ENCODE results near the gene TRPV4. TPM values are rescaled to one million over a fixed set of nuclear protein-coding genes. Genes with fewer than 3 reads are reported as not detected.

TRPV4 gene
- polyA plus RNA-seq, 1 of the 3 experiments (the other 2 are of a cell fraction) = 5.2 TPM

DNA sequence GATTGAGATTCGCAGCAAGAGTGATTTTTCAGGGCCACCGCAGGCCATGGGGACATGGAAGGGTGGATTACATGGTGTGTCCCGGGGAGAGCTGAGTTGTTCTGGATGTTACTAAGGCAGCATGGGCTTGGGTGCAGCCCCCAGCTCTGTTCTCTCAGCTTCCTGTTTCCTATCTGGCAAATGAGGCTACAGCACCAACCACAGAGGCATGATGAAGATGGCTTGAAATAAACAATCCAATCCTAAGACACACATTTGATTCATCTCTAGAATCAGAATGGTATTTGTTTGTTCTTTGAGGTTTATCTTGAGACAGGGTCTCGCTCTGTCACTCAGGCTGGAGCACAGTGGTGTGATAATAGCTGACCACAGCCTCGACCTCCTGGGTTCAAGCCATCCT lies 25.6 kb upstream of the TRPV4 start:
- H3K27ac ChIP-seq (ENCODE audit: low read depth in 2 of 2, low read length in 1 of 2) = no peak overlapping the region
- TF ChIP-seq, protein P1, sequence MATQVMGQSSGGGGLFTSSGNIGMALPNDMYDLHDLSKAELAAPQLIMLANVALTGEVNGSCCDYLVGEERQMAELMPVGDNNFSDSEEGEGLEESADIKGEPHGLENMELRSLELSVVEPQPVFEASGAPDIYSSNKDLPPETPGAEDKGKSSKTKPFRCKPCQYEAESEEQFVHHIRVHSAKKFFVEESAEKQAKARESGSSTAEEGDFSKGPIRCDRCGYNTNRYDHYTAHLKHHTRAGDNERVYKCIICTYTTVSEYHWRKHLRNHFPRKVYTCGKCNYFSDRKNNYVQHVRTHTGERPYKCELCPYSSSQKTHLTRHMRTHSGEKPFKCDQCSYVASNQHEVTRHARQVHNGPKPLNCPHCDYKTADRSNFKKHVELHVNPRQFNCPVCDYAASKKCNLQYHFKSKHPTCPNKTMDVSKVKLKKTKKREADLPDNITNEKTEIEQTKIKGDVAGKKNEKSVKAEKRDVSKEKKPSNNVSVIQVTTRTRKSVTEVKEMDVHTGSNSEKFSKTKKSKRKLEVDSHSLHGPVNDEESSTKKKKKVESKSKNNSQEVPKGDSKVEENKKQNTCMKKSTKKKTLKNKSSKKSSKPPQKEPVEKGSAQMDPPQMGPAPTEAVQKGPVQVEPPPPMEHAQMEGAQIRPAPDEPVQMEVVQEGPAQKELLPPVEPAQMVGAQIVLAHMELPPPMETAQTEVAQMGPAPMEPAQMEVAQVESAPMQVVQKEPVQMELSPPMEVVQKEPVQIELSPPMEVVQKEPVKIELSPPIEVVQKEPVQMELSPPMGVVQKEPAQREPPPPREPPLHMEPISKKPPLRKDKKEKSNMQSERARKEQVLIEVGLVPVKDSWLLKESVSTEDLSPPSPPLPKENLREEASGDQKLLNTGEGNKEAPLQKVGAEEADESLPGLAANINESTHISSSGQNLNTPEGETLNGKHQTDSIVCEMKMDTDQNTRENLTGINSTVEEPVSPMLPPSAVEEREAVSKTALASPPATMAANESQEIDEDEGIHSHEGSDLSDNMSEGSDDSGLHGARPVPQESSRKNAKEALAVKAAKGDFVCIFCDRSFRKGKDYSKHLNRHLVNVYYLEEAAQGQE (IDR thresholded peaks at IDR 0.05; ENCODE audit: low read depth, low read length) = no peak
- TF ChIP-seq, protein P2, sequence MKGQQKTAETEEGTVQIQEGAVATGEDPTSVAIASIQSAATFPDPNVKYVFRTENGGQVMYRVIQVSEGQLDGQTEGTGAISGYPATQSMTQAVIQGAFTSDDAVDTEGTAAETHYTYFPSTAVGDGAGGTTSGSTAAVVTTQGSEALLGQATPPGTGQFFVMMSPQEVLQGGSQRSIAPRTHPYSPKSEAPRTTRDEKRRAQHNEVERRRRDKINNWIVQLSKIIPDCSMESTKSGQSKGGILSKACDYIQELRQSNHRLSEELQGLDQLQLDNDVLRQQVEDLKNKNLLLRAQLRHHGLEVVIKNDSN (IDR thresholded peaks at IDR 0.05; ENCODE audit: borderline replicate concordance, low read depth) = no peak
- TF ChIP-seq NRF1 (IDR thresholded peaks at IDR 0.05; ENCODE audit: low read depth, low read length) = no peak
- no peak for TF ChIP-seq SMC3 (IDR thresholded peaks at IDR 0.05; ENCODE audit: low read depth, low read length)
- TF ChIP-seq, protein P3, sequence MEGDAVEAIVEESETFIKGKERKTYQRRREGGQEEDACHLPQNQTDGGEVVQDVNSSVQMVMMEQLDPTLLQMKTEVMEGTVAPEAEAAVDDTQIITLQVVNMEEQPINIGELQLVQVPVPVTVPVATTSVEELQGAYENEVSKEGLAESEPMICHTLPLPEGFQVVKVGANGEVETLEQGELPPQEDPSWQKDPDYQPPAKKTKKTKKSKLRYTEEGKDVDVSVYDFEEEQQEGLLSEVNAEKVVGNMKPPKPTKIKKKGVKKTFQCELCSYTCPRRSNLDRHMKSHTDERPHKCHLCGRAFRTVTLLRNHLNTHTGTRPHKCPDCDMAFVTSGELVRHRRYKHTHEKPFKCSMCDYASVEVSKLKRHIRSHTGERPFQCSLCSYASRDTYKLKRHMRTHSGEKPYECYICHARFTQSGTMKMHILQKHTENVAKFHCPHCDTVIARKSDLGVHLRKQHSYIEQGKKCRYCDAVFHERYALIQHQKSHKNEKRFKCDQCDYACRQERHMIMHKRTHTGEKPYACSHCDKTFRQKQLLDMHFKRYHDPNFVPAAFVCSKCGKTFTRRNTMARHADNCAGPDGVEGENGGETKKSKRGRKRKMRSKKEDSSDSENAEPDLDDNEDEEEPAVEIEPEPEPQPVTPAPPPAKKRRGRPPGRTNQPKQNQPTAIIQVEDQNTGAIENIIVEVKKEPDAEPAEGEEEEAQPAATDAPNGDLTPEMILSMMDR (IDR thresholded peaks at IDR 0.05) = no peak
- no peaks in the 10 kb centered on the region for H3K27me3 ChIP-seq (ENCODE audit: insufficient read depth)
- WGBS (ENCODE audit: low lambda C conversion rate) = 94% methylated on average over 5 of the region's 5 CpGs
- H3K9me3 ChIP-seq = no peaks in the 10 kb centered on the region
- H2AFZ ChIP-seq (ENCODE audit: low read depth) = no peak overlapping the region
- no peak overlapping the region for H3K9ac ChIP-seq
- no peaks in the 10 kb centered on the region for H4K20me1 ChIP-seq (ENCODE audit: insufficient read depth)
- no peaks in the 10 kb centered on the region for H3K4me1 ChIP-seq (ENCODE audit: control insufficient read depth in 1 of 2, insufficient read depth in 2 of 2, low read depth in 1 of 2, low read length in 1 of 2)
- DNase-seq = no peak
- ChIA-PET POLR2A (no interaction called here), CTCF (interaction anchor here (1.0 to 4.2 kb wide), 5 partner anchors 12 to 70 kb away, joined by 3 to 30 read pairs (median 5); no protein-coding TSS in a partner anchor)
- H3F3A ChIP-seq (replicated peaks; ENCODE audit: insufficient read depth) = no peaks in the 10 kb centered on the region
- H3K4me2 ChIP-seq = no peak overlapping the region
- H3K4me3 ChIP-seq (ENCODE audit: low read depth in 2 of 2, low read length in 1 of 2) = no peak overlapping the region
- no peaks in the 10 kb centered on the region for H3K9me2 ChIP-seq
- H3K79me2 ChIP-seq (ENCODE audit: insufficient read depth) = no peaks in the 10 kb centered on the region
- peaks cover 4 to 28% of the 10 kb centered on the region in 2 experiments for H3K36me3 ChIP-seq (replicated peaks in 1 of 2; ENCODE audit: control insufficient read depth in 1 of 2, insufficient read depth in 2 of 2, low read length in 1 of 2)

DNA sequence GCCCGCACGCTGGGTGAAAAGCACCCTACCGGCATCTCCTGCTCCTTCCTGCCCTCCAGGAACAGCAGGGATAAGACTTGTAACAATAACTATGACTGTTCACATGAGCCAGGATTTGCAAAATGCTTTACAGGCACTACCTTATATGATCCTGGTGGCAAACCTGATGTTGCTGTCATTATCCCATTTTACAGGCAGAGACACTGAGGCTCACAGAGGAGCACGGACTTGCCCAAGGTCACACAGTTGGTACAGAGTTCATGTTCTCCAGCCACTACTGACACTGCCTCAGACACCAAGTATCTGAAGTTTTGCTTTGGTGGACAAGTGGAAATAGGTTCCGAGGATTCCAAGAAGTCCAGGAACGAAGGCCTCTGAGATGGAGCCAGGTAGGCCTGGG lies 24.5 kb upstream of the TRPV4 start:
- Histone ChIP-seq H3K9me3 (no peaks in the 10 kb centered on the region), H4K20me1 (ENCODE audit: insufficient read depth) (no peaks in the 10 kb centered on the region), H3K4me1 (ENCODE audit: control insufficient read depth in 1 of 2, insufficient read depth in 2 of 2, low read depth in 1 of 2, low read length in 1 of 2) (no peaks in the 10 kb centered on the region), H3K4me2 (no peak overlapping the region), H3K79me2 (ENCODE audit: insufficient read depth) (no peaks in the 10 kb centered on the region), H3K9ac (no peak overlapping the region), H3K27ac (ENCODE audit: low read depth in 2 of 2, low read length in 1 of 2) (no peak overlapping the region), H3K4me3 (ENCODE audit: low read depth in 2 of 2, low read length in 1 of 2) (no peak overlapping the region), H3K9me2 (no peaks in the 10 kb centered on the region), H3K27me3 (ENCODE audit: insufficient read depth) (no peaks in the 10 kb centered on the region), H3F3A (replicated peaks; ENCODE audit: insufficient read depth) (no peaks in the 10 kb centered on the region), H2AFZ (ENCODE audit: low read depth) (no peak overlapping the region), H3K36me3 (replicated peaks in 1 of 2; ENCODE audit: control insufficient read depth in 1 of 2, insufficient read depth in 2 of 2, low read length in 1 of 2) (peaks cover 4 to 28% of the 10 kb centered on the region in 2 experiments)
- ChIA-PET POLR2A (no interaction called here), CTCF (interaction anchor here (1.8 to 4.2 kb wide), 2 partner anchors 11 to 71 kb away, joined by 6 to 30 read pairs; no protein-coding TSS in a partner anchor)
- DNase-seq = no peak
- 100% methylated on average over 6 of the region's 6 CpGs for WGBS (ENCODE audit: low lambda C conversion rate)
- TF ChIP-seq, protein P3 (IDR thresholded peaks at IDR 0.05) = no peak
- no peak for TF ChIP-seq RCOR1 (IDR thresholded peaks at IDR 0.05; ENCODE audit: low read length)
- TF ChIP-seq EZH2phosphoT487 (IDR thresholded peaks at IDR 0.05; ENCODE audit: borderline replicate concordance, low read depth) = no peak
- TF ChIP-seq EP300 (IDR thresholded peaks at IDR 0.05; ENCODE audit: borderline replicate concordance in 1 of 2, low read depth in 1 of 2, low read length in 1 of 2) = no peak
- TF ChIP-seq, protein P4, sequence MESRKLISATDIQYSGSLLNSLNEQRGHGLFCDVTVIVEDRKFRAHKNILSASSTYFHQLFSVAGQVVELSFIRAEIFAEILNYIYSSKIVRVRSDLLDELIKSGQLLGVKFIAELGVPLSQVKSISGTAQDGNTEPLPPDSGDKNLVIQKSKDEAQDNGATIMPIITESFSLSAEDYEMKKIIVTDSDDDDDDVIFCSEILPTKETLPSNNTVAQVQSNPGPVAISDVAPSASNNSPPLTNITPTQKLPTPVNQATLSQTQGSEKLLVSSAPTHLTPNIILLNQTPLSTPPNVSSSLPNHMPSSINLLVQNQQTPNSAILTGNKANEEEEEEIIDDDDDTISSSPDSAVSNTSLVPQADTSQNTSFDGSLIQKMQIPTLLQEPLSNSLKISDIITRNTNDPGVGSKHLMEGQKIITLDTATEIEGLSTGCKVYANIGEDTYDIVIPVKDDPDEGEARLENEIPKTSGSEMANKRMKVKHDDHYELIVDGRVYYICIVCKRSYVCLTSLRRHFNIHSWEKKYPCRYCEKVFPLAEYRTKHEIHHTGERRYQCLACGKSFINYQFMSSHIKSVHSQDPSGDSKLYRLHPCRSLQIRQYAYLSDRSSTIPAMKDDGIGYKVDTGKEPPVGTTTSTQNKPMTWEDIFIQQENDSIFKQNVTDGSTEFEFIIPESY (IDR thresholded peaks at IDR 0.05; ENCODE audit: borderline replicate concordance, low read depth) = no peak
- no peak for TF ChIP-seq FOSL2 (IDR thresholded peaks at IDR 0.05; ENCODE audit: borderline replicate concordance, low read depth)
- TF ChIP-seq, protein P1 (IDR thresholded peaks at IDR 0.05; ENCODE audit: low read depth, low read length) = no peak
